ENCODE measurements around the gene GRIA3.
"Not testable (repeated sequence)": the region's sequence is repeated elsewhere in the genome, so short reads cannot be mapped to it uniquely, and the experiment has no call there.

Gene GRIA3

DNA sequence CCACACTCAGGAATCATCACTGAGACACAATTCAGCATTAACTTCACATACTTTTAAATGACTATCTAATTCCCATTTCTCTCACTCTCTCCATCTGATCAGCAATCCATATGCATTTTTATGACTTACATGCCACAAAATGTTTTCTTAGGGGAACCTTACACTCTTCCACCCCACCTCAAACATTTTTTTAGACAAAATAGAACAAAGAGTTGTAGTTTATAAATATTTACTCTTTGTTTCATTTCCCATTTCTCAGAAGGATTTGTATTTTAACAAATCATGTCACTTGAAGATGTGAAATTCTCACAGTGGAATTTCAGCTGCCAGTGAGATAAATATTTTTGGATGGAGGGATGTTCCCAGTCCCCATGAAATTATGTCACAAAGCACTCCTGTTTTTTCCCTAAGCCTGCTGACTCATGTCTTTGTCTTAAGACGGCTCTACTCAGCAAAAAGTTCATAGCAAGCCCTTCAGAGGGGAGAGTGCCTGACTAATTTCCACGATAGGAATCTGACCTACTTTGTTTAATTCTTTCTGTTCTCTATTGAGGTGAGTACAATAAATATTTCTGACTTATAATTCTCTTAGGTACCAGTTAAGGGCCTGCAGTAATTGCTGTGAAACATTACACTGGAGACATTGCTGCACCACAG is 291.1 kb downstream of the GRIA3 start:
- DNase-seq: no peak

GRCh38 chrX:123476611-123477219 is 292.6 kb downstream of the GRIA3 start:
- DNase-seq: no peak

GRCh38 chrX:123477673-123478072 is 293.6 kb downstream of the GRIA3 start:
- no peak for DNase-seq

- no peak for DNase-seq
Observed at GRCh38 chrX:123481913-123482851, 298.1 kb downstream of the GRIA3 start.

- DNase-seq: no peak
Observed at GRCh38 chrX:123486297-123486696, 302.2 kb downstream of the GRIA3 start.

DNA sequence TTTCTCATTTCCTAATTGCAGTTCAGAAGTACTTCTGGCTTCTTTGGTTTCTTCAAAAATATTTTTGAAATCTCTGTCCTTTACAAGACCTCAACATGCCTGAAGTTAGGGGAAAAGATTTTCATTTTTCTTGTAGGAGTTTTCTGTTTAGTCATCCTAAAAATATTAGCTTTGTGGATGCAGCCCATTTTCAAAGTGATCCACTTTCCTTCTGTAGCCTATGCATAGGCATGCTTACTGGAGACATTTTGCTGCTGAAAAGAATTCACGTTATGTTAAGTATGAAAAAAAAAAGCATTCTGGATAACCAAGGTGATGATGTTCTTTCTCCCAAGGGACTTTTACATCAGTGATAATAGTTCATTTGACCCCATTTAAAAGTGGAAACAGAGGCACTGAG is 303.2 kb downstream of the GRIA3 start:
- DNase-seq: no peak

DNA sequence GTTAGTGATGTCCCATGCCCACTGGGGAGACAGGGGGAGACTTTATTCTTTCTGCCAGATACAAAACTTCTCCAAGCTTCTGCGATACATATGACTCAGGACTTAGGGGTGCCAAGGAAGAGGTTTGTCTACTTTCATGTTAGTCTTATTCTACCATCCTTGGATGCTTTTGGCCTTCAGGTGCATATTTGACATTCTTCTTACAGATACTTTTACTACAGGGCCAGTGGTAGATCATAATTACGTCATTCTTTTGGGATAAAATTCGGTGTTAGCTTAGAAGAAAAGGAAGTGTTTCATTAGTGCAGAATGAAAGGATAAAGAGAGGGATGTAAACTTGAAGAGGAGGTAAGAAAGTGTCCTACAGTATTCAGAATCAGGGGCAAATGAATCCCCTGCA is 303.6 kb downstream of the GRIA3 start:
- DNase-seq: no peak

GRCh38 chrX:123489011-123489410 is 304.9 kb downstream of the GRIA3 start:
- DNase-seq: no peak

DNA sequence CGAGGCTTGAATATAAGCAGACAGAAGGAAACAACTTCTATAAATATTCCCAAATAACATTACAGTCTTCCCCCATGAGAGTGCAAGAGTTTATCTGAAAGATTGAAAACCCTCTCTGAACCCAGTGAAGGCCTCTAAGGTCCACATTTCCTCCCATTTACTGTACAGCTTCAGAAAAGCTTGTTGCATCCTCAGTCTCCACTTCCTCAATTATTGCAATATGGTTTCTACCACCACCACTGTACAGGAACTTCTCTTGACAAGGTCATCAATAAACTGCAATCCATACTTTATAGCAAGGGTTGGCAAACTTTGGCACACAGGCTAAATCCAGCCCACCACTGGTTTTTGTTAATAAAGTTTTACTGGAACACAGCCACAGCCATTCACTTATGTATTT is 309.8 kb downstream of the GRIA3 start:
- no peak for DNase-seq

- DNase-seq: no peak
Observed at GRCh38 chrX:123499787-123500186, 315.7 kb downstream of the GRIA3 start.

- no peak for DNase-seq
Observed at GRCh38 chrX:123504047-123504446, 320.0 kb downstream of the GRIA3 start.

DNA sequence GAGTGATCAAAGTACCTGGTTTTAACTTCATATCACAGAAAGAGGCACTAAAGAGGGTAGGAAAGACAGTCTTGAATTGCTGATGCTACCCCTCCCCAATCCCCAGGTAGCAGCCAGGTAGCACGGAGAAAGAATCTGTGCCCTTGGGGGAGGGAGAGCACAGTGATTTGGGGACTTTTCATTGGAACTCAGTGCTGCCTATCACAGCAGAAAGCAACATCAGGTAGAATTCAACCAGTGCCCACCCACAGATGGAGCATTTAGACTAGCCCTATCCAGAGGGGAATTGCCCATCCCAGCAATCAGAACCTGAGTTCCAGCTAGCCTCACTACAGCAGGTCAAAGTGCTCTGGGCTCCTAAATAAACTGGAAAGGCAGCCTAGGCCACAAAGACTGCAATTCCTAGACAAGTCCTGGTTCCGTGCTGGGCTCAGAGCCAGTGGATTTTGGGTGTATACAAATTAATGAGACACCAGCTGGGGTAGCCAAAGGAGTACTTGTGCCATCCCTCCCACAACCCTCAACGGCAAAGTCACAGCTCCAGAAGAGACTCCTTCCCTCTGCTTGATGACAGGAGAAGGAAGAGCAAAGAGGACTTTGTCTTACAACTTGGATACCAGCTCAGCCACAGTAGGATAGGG is 320.7 kb downstream of the GRIA3 start:
- no peak for DNase-seq

GRCh38 chrX:123513585-123514278 is 329.7 kb downstream of the GRIA3 start:
- no peak for DNase-seq

DNA sequence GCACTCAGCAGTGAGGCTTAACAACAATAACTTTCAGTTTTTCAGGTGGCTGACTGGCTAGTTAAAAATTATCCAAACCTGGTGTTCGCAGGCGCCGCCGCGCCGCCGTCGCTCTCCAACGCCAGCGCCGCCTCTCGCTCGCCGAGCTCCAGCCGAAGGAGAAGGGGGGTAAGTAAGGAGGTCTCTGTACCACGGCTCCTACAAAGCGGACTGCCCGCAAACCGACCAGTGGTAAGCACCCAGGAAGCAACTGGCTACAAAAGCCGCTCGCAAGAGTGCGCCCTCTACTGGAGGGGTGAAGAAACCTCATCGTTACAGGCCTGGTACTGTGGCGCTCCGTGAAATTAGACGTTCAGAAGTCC is 330.2 kb downstream of the GRIA3 start:
- not testable (repeated sequence) for DNase-seq

DNA sequence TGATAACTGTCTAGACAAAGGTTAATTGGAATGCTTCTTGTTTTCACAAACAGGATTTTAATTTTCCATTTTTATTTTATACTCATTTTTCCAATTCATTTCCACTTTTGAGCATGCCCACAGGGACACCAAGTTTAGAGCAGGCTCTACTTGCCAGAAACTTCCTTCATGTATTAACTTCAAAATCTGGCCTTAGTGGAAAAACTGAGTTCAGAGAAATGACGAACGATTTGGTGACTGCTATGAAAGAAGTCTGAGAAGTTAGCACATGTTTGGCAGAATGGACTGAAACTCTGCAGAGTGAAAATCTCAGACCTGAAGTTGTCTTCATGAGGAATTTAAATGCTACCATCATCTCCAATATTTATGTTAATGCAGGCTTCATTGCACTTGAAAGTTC is 334.7 kb downstream of the GRIA3 start:
- no peak for DNase-seq

- DNase-seq: no peak
Observed at GRCh38 chrX:123525123-123525725, 341.1 kb downstream of the GRIA3 start.

GRCh38 chrX:123530726-123531125 is 346.6 kb downstream of the GRIA3 start:
- not testable (repeated sequence) for DNase-seq
